Measurements from ENCODE around the gene DCBLD2.

Gene DCBLD2

DNA sequence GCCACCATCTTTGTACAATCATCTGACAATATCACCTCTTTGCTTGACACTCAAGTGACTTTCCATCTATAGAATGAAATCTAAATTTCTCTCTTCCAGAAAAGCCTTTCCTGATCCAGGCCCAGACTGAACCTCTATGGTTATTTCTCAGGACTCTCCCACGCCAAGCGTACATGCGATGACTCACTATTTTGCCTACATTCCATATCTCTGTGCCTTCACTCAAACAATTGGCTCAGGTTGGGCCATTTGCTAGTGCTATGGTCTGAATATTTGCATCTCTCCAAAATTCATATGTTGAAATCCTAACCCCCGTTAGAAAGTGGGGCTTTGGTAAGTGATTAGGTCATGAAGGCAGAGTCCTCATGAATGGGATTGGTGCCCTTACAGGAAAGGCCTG, 94.5 kb downstream of the DCBLD2 start:
- no peaks in the 10 kb centered on the region for H3K9me3 ChIP-seq (ENCODE audit: insufficient read depth, low read depth, low read length)
- no peaks in the 10 kb centered on the region for H3K27me3 ChIP-seq (ENCODE audit: insufficient read depth, low read length)

GRCh38 chr3:98806521-98806920, 95.0 kb downstream of the DCBLD2 start:
- H3K4me3 ChIP-seq (ENCODE audit: low read length) = no peak overlapping the region

More for the DNA sequence above, 94.5 kb downstream of the DCBLD2 start:
- Histone ChIP-seq H3K4me1 (ENCODE audit: insufficient read depth, low read length) (no peaks in the 10 kb centered on the region), H3K9ac (ENCODE audit: low read depth, low read length) (no peak overlapping the region), H3K36me3 (ENCODE audit: insufficient read depth, low read depth, low read length) (peaks cover 74% of the 10 kb centered on the region), H3K27ac (ENCODE audit: low read length) (no peak overlapping the region), H3K4me3 (ENCODE audit: low read length) (no peak overlapping the region)

DNA sequence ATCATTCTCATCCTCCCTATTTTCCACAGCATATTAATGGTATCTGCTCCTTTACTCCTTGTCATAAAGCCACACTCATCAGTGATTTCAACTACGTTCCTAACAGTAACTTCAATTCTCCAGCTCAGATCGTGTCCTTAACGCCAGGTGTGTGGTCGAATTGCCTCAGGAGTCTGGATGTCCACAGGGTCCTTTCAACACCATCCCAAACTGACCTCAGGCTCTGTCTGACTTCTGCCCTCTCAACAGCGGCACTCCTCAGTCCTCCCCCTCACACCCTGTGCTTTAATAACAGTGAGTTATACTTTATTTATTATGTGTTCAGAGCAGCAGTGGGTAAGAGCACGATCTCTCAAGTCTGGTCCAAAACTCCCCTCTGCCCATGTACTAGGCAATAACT, 95.9 kb downstream of the DCBLD2 start:
- no peak overlapping the region for H3K27ac ChIP-seq (ENCODE audit: low read length)
- peaks cover 69% of the 10 kb centered on the region for H3K36me3 ChIP-seq (ENCODE audit: insufficient read depth, low read depth, low read length)
- no peak overlapping the region for H3K4me3 ChIP-seq (ENCODE audit: low read length)
- no peaks in the 10 kb centered on the region for H3K27me3 ChIP-seq (ENCODE audit: insufficient read depth, low read length)
- H3K4me1 ChIP-seq (ENCODE audit: insufficient read depth, low read length) = no peaks in the 10 kb centered on the region
- H3K9ac ChIP-seq (ENCODE audit: low read depth, low read length) = no peak overlapping the region
- H3K9me3 ChIP-seq (ENCODE audit: insufficient read depth, low read depth, low read length) = no peaks in the 10 kb centered on the region

More at GRCh38 chr3:98806521-98806920, 95.0 kb downstream of the DCBLD2 start:
- Histone ChIP-seq H3K9me3 (ENCODE audit: insufficient read depth, low read depth, low read length) (no peaks in the 10 kb centered on the region), H3K27ac (ENCODE audit: low read length) (no peak overlapping the region), H3K27me3 (ENCODE audit: insufficient read depth, low read length) (no peaks in the 10 kb centered on the region), H3K4me1 (ENCODE audit: insufficient read depth, low read length) (no peaks in the 10 kb centered on the region), H3K36me3 (ENCODE audit: insufficient read depth, low read depth, low read length) (peaks cover 71% of the 10 kb centered on the region), H3K9ac (ENCODE audit: low read depth, low read length) (no peak overlapping the region)

DNA sequence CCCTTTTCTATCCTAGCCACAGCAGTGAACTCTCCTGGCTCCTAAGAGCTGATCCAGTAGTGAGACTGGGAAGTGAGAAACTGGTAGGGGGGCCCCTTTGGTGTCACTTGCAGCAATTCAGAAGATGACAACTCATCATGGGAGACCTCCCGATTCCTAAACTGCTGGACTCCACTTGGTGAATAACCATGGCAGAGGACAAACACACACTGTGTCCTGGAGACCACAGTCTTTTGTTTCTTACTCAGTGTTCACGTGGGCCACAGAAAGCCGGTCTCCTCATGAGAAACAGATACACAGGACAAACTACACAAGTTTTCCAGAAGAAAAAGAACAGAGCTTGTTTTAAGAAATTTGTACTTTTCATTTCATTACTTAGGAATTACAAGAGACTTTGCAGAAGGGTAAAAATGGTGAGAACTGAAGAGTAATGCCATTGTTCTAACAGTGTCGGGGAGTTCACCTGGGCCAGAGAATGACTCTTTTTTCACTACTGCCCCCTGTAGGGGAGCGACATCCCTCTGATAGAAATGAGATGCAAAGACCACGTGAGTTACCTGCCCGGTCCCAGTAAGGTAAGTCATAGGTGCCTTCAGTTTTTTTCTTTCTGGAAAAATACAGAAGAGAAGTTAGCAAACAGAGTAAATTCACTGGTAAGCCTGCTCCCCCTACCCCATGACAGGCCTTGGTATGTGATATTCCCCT, 100.3 kb downstream of the DCBLD2 start:
- Histone ChIP-seq H3K9me3 (ENCODE audit: insufficient read depth, low read depth, low read length) (no peaks in the 10 kb centered on the region), H3K4me1 (ENCODE audit: insufficient read depth, low read length) (no peaks in the 10 kb centered on the region), H3K9ac (ENCODE audit: low read depth, low read length) (no peak overlapping the region), H3K36me3 (ENCODE audit: insufficient read depth, low read depth, low read length) (peaks cover 63% of the 10 kb centered on the region), H3K4me3 (ENCODE audit: low read length) (no peak overlapping the region), H3K27me3 (ENCODE audit: insufficient read depth, low read length) (no peaks in the 10 kb centered on the region), H3K27ac (ENCODE audit: low read length) (no peak overlapping the region)

DNA sequence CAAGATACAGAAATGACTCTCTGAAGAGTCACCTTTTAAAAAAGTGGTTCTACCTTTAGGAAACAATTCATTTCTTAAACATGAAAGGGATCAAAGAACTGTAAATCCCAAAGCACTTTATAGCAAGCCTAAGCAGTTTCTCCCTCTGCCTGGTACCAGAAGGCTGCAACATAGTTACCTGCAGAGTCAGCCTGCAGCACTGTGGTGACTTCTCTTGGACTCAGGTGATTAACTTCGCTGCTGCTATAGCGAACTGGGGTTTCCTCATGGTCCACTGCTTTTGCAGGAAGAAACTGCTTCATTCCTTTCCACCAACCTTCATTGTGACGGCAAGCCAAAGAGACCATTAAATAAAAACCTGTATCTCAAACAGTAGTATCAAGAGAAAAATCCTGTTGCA, 101.1 kb downstream of the DCBLD2 start:
- Histone ChIP-seq H3K4me1 (ENCODE audit: insufficient read depth, low read length) (no peaks in the 10 kb centered on the region), H3K9me3 (ENCODE audit: insufficient read depth, low read depth, low read length) (no peaks in the 10 kb centered on the region), H3K27me3 (ENCODE audit: insufficient read depth, low read length) (no peaks in the 10 kb centered on the region), H3K9ac (ENCODE audit: low read depth, low read length) (no peak overlapping the region), H3K36me3 (ENCODE audit: insufficient read depth, low read depth, low read length) (peaks cover 57% of the 10 kb centered on the region), H3K27ac (ENCODE audit: low read length) (no peak overlapping the region), H3K4me3 (ENCODE audit: low read length) (no peak overlapping the region)

GRCh38 chr3:98799479-98799878, 102.0 kb downstream of the DCBLD2 start:
- Histone ChIP-seq H3K9ac (ENCODE audit: low read depth, low read length) (no peak overlapping the region), H3K9me3 (ENCODE audit: insufficient read depth, low read depth, low read length) (no peaks in the 10 kb centered on the region), H3K4me3 (ENCODE audit: low read length) (no peak overlapping the region), H3K27ac (ENCODE audit: low read length) (no peak overlapping the region), H3K36me3 (ENCODE audit: insufficient read depth, low read depth, low read length) (peaks cover 48% of the 10 kb centered on the region), H3K27me3 (ENCODE audit: insufficient read depth, low read length) (no peaks in the 10 kb centered on the region), H3K4me1 (ENCODE audit: insufficient read depth, low read length) (no peaks in the 10 kb centered on the region)

DNA sequence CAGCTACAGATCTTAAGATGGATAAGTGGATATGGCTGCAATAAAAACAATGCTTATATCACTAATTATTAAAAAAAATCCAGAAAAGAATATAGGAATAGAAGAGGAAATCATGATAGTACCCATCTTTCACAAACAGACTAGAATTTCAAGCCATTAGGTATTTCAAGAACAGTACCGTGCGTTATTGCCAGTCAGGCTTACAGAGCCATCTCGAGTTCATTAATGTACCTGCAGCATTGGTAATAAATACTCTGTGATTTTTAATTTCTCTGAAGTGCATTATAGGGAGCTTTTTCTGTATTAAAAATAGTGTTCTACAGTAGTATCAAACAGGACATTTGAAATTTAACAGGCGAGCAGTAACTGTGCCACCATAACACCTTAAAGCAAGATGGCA, 102.7 kb downstream of the DCBLD2 start:
- no peaks in the 10 kb centered on the region for H3K27me3 ChIP-seq (ENCODE audit: insufficient read depth, low read length)
- no peaks in the 10 kb centered on the region for H3K4me1 ChIP-seq (ENCODE audit: insufficient read depth, low read length)
- peaks cover 47% of the 10 kb centered on the region for H3K36me3 ChIP-seq (ENCODE audit: insufficient read depth, low read depth, low read length)
- H3K27ac ChIP-seq (ENCODE audit: low read length) = no peak overlapping the region
- no peaks in the 10 kb centered on the region for H3K9me3 ChIP-seq (ENCODE audit: insufficient read depth, low read depth, low read length)
- no peak overlapping the region for H3K9ac ChIP-seq (ENCODE audit: low read depth, low read length)
- H3K4me3 ChIP-seq (ENCODE audit: low read length) = no peak overlapping the region

GRCh38 chr3:98797905-98798304, 103.6 kb downstream of the DCBLD2 start:
- H3K9ac ChIP-seq (ENCODE audit: low read depth, low read length) = no peak overlapping the region
- peaks cover 47% of the 10 kb centered on the region for H3K36me3 ChIP-seq (ENCODE audit: insufficient read depth, low read depth, low read length)

DNA sequence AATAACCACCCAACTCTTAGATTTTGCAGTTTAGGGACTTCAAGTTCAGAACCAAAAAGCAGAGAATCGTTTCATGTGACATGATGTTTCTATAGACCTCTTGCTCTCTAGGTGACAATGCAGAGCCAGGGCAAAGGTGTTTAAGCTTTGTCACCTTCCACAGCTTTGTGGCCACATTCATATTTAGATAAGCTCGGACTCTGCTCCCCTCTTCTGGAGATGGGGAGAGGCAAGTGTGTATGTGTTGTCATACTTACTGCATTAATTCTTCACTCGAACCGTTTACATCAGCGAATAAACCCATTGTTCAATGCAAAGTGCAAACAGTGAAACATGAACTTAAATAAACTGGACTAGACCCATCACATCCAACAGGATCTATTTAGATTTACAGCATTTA, 105.2 kb downstream of the DCBLD2 start:
- Histone ChIP-seq H3K27ac (ENCODE audit: low read length) (no peak overlapping the region), H3K27me3 (ENCODE audit: insufficient read depth, low read length) (no peaks in the 10 kb centered on the region), H3K9me3 (ENCODE audit: insufficient read depth, low read depth, low read length) (no peaks in the 10 kb centered on the region), H3K9ac (ENCODE audit: low read depth, low read length) (no peak overlapping the region), H3K4me1 (ENCODE audit: insufficient read depth, low read length) (no peaks in the 10 kb centered on the region), H3K36me3 (ENCODE audit: insufficient read depth, low read depth, low read length) (peaks cover 47% of the 10 kb centered on the region), H3K4me3 (ENCODE audit: low read length) (no peak overlapping the region)

More at GRCh38 chr3:98797905-98798304, 103.6 kb downstream of the DCBLD2 start:
- H3K27ac ChIP-seq (ENCODE audit: low read length) = no peak overlapping the region
- H3K4me1 ChIP-seq (ENCODE audit: insufficient read depth, low read length) = no peaks in the 10 kb centered on the region
- H3K9me3 ChIP-seq (ENCODE audit: insufficient read depth, low read depth, low read length) = no peaks in the 10 kb centered on the region
- no peak overlapping the region for H3K4me3 ChIP-seq (ENCODE audit: low read length)
- no peaks in the 10 kb centered on the region for H3K27me3 ChIP-seq (ENCODE audit: insufficient read depth, low read length)

GRCh38 chr3:98793971-98794370, 107.5 kb downstream of the DCBLD2 start:
- H3K9ac ChIP-seq (ENCODE audit: low read depth, low read length) = no peak overlapping the region
- no peak overlapping the region for H3K27ac ChIP-seq (ENCODE audit: low read length)
- no peaks in the 10 kb centered on the region for H3K27me3 ChIP-seq (ENCODE audit: insufficient read depth, low read length)
- no peaks in the 10 kb centered on the region for H3K9me3 ChIP-seq (ENCODE audit: insufficient read depth, low read depth, low read length)
- no peaks in the 10 kb centered on the region for H3K4me1 ChIP-seq (ENCODE audit: insufficient read depth, low read length)
- H3K4me3 ChIP-seq (ENCODE audit: low read length) = no peak overlapping the region
- H3K36me3 ChIP-seq (ENCODE audit: insufficient read depth, low read depth, low read length) = peaks cover 25% of the 10 kb centered on the region; the same call in 1 of the 2 replicates

GRCh38 chr3:98791341-98792325, 109.9 kb downstream of the DCBLD2 start:
- H3K9ac ChIP-seq (ENCODE audit: low read depth, low read length) = no peak overlapping the region
- no peaks in the 10 kb centered on the region for H3K27me3 ChIP-seq (ENCODE audit: insufficient read depth, low read length)
- H3K4me1 ChIP-seq (ENCODE audit: insufficient read depth, low read length) = no peaks in the 10 kb centered on the region
- H3K9me3 ChIP-seq (ENCODE audit: insufficient read depth, low read depth, low read length) = no peaks in the 10 kb centered on the region
- H3K4me3 ChIP-seq (ENCODE audit: low read length) = no peak overlapping the region
- H3K36me3 ChIP-seq (ENCODE audit: insufficient read depth, low read depth, low read length) = peaks cover 6% of the 10 kb centered on the region; the same call in 1 of the 2 replicates
- H3K27ac ChIP-seq (ENCODE audit: low read length) = no peak overlapping the region

Data from iPS-20b (cell line).